Activated CD8-positive, alpha-beta memory T cell treated with anti-CD3 and anti-CD28 coated beads, Interleukin-2, amount 10 ng/mL, durations not matched to agents 7 days and 5 days (primary cell): ENCODE results near the gene MEIG1. TPM values are rescaled to one million over a fixed set of nuclear protein-coding genes. Genes with fewer than 3 reads are reported as not detected.

Source experiments
- total RNA-seq, 2 experiments: library from RNA; stranded (reverse); gene quantifications; one replicate each; pipeline ENCODE4 v1.2.3, GENCODE V29; 2021

MEIG1 gene
- total RNA-seq, 2 experiments from 2014 or later: 0.91 to 1.1 TPM

Other genes with a start within 250 kb of the MEIG1 start
- 100 to 1,000 TPM; 114 to 208 TPM for gene FAM107B, start 184.5 kb upstream of the MEIG1 start, total RNA-seq
- under 1 TPM; 0.50 to 0.94 TPM for gene CDNF, start 121.4 kb upstream of the MEIG1 start, total RNA-seq
- 10 to 100 TPM; 26.4 to 35.0 TPM for gene HSPA14, start 121.1 kb upstream of the MEIG1 start, total RNA-seq
- 10 to 100 TPM; 20.1 to 21.0 TPM for gene MSANTD7, start 121.1 kb upstream of the MEIG1 start, total RNA-seq
- gene SUV39H2, start 80.5 kb upstream of the MEIG1 start, total RNA-seq: 10 to 100 TPM; 33.4 to 40.3 TPM
- 10 to 100 TPM; 29.2 to 47.4 TPM for gene DCLRE1C, start 5.3 kb upstream of the MEIG1 start, total RNA-seq
- gene OLAH, start 84.6 kb downstream of the MEIG1 start, total RNA-seq: under 1 TPM; 0.49 to 0.79 TPM
- 1 to 10 TPM; 1.5 to 1.9 TPM for gene ACBD7, start 129.4 kb downstream of the MEIG1 start, total RNA-seq
- 10 to 100 TPM; 17.2 to 22.3 TPM for gene RPP38, start 138.0 kb downstream of the MEIG1 start, total RNA-seq
- 10 to 100 TPM; 21.3 to 31.7 TPM for gene NMT2, start 209.3 kb downstream of the MEIG1 start, total RNA-seq